ENCODE measurements around the gene TAOK2.

- TF ChIP-seq, protein P1, sequence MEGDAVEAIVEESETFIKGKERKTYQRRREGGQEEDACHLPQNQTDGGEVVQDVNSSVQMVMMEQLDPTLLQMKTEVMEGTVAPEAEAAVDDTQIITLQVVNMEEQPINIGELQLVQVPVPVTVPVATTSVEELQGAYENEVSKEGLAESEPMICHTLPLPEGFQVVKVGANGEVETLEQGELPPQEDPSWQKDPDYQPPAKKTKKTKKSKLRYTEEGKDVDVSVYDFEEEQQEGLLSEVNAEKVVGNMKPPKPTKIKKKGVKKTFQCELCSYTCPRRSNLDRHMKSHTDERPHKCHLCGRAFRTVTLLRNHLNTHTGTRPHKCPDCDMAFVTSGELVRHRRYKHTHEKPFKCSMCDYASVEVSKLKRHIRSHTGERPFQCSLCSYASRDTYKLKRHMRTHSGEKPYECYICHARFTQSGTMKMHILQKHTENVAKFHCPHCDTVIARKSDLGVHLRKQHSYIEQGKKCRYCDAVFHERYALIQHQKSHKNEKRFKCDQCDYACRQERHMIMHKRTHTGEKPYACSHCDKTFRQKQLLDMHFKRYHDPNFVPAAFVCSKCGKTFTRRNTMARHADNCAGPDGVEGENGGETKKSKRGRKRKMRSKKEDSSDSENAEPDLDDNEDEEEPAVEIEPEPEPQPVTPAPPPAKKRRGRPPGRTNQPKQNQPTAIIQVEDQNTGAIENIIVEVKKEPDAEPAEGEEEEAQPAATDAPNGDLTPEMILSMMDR (IDR thresholded peaks at IDR 0.05) = no peak
- TF ChIP-seq POLR2AphosphoS5 (IDR thresholded peaks at IDR 0.05) (no peak), POLR2A (IDR thresholded peaks at IDR 0.05) (no peak)
Measured at GRCh38 chr16:30002614-30003346, 29.1 kb downstream of the TAOK2 start.

Data from gastroesophageal sphincter (tissue), 3 donors.